Measurements from ENCODE around the gene PIAS1.

DNA sequence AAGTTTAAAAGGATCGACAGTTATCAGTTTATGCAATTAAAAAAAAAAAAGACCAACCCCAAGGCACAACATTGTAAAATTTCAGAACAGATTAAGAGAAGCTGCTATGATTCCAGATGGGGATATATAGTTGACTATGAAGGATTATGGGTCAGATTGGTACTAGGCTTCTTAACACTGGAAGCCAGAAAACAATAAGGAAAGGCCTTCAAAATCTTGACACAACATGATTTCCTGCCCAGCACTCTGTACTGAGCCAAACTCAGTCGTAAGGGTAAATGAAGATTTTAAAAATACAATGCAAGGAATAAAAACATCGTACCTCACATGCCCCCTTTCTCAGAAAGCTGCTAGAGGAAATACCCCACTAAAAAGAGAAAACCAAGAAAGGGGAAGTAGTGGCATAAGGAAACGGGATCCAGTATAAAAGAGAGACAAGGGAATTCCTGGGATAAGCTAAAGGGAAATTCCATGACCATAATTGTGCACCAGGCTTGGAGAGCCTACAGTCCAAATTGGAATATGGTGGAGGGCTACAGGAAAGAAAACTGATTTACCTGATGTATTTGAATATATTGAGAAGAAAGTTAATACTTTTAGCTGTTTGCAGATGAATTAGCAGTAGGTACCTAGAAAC lies 27.9 kb downstream of the PIAS1 start:
- no peak for TF ChIP-seq POLR2A (IDR thresholded peaks at IDR 0.05)
- TF ChIP-seq, protein P1, sequence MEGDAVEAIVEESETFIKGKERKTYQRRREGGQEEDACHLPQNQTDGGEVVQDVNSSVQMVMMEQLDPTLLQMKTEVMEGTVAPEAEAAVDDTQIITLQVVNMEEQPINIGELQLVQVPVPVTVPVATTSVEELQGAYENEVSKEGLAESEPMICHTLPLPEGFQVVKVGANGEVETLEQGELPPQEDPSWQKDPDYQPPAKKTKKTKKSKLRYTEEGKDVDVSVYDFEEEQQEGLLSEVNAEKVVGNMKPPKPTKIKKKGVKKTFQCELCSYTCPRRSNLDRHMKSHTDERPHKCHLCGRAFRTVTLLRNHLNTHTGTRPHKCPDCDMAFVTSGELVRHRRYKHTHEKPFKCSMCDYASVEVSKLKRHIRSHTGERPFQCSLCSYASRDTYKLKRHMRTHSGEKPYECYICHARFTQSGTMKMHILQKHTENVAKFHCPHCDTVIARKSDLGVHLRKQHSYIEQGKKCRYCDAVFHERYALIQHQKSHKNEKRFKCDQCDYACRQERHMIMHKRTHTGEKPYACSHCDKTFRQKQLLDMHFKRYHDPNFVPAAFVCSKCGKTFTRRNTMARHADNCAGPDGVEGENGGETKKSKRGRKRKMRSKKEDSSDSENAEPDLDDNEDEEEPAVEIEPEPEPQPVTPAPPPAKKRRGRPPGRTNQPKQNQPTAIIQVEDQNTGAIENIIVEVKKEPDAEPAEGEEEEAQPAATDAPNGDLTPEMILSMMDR (IDR thresholded peaks at IDR 0.05): no peak

Data from body of pancreas (tissue), 4 donors.